GM18951 (cell line): ENCODE results near the gene ACOT7.

Experiments
- POLR2A ChIP-seq: IDR thresholded peaks from 4 replicates; pipeline ENCODE4 v1.6.1; 2011; ENCODE audit warnings: mild to moderate bottlenecking; ENCODE audit not compliant: insufficient read length, insufficient read depth; ENCODE audit errors: extremely low read depth
- in situ Hi-C: fragments of 300-500 bp; cut with MboI; formaldehyde crosslinking; loops from one replicate; pipeline ENCODE4 v1.12.0; 2022; ENCODE audit warnings: low sequenced_read_pairs, mixed read lengths, inconsistent platforms; ENCODE audit not compliant: unreplicated experiment

The ACOT7 gene

GRCh38 chr1:6253380-6253779, 140.2 kb downstream of the ACOT7 start:
- in situ Hi-C loops, result loop anchor here (10.0 kb wide), 1 partner anchor 151 kb away; no protein-coding TSS in a partner anchor
- no peak for TF ChIP-seq POLR2A

GRCh38 chr1:6252374-6252710, 141.2 kb downstream of the ACOT7 start:
- TF ChIP-seq POLR2A, result no peak
- in situ Hi-C loops, result loop anchor here (10.0 kb wide), 1 partner anchor 152 kb away; no protein-coding TSS in a partner anchor

GRCh38 chr1:6251681-6252373, 141.7 kb downstream of the ACOT7 start:
- no peak for TF ChIP-seq POLR2A

DNA sequence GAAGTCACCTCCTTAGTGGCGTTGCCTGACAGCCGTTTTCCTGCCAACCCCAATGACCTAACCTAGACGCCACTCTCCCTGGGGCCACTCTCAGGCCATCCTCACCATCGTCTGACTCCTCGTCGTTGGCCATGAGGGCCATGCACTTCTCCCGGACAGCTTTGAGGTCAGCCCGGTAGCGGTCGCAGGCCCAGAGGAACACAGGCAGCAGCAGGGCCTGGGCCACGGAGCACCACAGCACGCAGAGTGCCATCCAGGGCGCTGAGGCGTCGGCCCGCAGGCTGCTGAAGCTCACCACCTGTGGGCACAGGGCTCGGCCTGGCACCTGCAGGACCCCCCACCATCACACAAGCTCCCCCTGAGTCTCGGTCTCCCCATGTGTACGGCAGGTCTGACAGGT, 142.3 kb downstream of the ACOT7 start:
- in situ Hi-C loops, result loop anchor here (10.0 kb wide), 1 partner anchor 154 kb away; no protein-coding TSS in a partner anchor
- TF ChIP-seq POLR2A, result no peak

More at GRCh38 chr1:6251681-6252373, 141.7 kb downstream of the ACOT7 start:
- in situ Hi-C loops, result loop anchor here (10.0 kb wide), 1 partner anchor 153 kb away; no protein-coding TSS in a partner anchor

DNA sequence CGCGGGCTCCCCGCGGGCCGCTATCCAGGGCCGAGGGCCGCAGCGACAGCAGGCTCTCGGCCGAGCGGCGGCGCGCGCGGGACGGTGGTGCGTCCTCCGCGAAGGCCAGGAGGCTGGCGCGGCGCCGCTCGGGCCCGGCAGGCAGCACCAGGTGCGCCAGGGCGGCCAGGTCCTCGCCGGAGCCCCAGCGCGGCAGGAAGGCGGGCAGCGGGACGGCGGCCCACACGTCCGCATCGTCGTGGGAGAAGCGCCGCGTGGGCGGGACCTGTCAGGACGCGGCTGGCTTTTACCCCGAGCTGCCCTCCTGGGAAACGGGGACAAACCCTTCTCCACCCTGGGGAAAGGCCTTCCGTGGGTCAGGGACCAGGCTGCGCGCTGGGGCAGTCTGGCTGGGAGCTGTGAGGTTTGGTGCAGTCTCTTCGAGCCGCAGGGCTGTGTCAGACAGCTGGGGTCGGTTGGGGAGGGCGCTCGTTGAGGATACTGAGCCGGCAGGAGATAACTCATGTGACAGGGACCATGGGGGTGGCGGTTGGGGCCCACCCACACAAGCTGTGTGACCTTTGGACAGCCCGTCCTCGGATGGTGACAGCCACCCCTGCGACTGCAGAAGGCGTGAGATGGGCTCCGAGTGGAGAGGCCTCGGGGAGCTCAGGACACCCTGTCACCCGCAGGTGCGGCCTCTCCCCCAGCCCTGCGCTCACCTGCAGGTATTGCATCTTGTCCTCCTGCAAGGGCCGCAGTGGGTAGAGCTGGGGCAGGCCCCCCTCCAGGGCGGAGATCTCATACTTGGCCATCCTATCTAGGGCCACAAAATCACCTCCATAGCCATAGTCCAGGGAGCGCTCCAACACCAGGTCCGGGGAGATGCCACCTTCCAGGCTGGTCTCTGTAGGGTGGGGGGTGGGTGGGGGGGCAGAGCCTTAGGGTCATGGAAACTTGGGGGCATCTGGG, 143.6 kb downstream of the ACOT7 start:
- in situ Hi-C loops, result loop anchor here (10.0 kb wide), 1 partner anchor 155 kb away; no protein-coding TSS in a partner anchor

DNA sequence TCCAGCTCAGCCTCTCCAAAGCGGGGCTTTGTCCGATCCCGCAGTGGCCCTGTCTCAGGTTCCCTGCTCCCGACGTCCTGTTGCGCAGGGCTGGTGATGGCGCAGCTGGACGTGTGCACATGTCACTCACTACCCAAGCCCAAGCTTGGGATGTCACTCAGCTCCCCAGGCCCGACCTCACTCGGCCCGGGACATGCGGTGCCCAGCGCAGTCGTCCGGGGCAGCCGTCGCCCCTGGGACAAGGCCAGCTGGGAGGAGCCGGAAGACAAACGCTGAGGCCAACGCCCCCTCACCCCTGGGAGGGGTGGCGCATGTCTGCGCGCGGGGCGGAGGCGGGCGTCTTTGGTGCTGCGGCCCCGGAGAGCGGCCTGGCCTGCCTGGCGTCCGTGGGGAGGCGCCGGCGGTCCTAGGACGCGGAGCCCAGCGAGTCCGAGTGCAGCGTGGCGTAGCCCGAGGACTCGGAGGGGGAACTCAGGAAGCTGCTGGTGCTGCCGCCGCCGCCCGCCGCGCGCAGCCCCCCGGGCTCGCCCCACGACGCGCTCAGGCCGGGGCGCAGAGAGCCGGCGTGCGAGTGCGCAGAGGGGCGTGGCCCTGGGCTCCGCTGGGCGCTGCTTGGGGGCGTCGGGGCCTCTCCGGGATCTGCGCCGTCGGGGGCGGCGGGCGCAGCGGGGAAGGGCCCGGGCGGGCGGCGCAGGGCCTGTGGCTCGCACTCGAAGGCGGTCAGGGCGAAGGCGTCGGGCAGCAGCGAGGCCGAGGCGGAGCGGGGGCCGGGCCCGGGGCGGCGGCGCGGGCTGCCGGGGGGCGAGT, 144.4 kb downstream of the ACOT7 start:
- in situ Hi-C loops, result no loop called here
- TF ChIP-seq POLR2A, result no peak

More for the DNA sequence above, 143.6 kb downstream of the ACOT7 start:
- TF ChIP-seq POLR2A, result no peak

- in situ Hi-C loops, result no loop called here
Observed at GRCh38 chr1:6248161-6248776, 145.3 kb downstream of the ACOT7 start.

GRCh38 chr1:6247651-6248050, 145.9 kb downstream of the ACOT7 start:
- in situ Hi-C loops, result no loop called here

More at GRCh38 chr1:6248161-6248776, 145.3 kb downstream of the ACOT7 start:
- TF ChIP-seq POLR2A, result no peak

DNA sequence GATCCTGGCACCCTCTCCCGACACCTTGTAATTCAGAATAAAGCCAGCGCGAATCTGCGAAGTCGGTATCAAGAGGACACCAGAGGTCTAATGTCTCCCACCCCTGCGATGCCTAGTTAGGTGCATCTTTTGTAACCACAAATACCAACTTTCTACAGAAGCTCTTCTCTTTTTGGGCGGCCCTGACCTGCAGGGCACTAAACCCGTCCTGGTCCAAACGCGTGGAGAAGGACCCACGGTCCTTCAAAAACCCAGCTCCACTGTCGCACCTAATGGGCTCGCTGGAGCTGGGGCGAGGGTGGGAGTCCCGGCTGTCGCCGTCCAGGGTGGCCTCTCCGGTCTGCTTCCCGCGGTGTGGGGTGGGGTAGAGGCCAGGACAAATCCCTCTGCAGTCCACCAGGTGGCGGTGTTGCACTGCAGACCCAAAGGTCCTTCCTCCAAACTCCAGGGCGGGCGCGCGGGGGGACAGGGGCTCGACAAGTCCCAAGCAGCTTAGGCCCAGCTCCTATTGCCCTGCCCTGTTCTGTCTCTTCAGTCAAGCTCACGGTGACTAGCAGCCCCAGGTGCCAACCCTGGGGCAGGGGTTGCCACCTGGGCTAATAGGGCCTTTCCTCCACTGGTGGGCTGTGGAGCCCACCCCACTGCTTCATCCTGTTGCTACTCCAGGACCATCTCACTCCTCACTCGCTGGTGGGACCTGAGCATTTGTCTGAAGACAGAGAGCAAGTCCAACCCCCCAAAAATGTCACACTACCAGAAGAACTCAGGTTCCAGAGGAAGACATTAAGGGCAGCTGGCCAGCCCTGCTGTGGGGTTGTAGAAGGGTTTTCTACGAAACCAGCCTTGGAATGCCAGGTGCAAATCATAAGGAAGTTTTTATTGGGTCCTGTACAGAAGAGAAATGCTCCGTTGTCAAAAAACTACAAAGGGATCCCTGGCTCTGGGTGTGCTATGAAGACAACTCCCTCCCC, 146.8 kb downstream of the ACOT7 start:
- in situ Hi-C loops, result no loop called here
- no peak for TF ChIP-seq POLR2A

More at GRCh38 chr1:6247651-6248050, 145.9 kb downstream of the ACOT7 start:
- no peak for TF ChIP-seq POLR2A

GRCh38 chr1:6245869-6246496, 147.6 kb downstream of the ACOT7 start:
- no peak for TF ChIP-seq POLR2A
- in situ Hi-C loops, result no loop called here

- in situ Hi-C loops, result no loop called here
- no peak for TF ChIP-seq POLR2A
Observed at GRCh38 chr1:6245086-6245868, 148.3 kb downstream of the ACOT7 start.
